H7 (cell line): Measurements from ENCODE around the gene GDF11. TPM values are rescaled to one million over a fixed set of nuclear protein-coding genes. Genes with fewer than 3 reads are reported as not detected.

Experiments
- total RNA-seq: library from RNA; depleted of rRNA; stranded (reverse); fragments of >200 nt; shearing (Covaris generic); gene quantifications from 2 replicates; pipeline ENCODE4 v1.2.3, GENCODE V29; 2014; rRNA removed

Gene GDF11
- total RNA-seq, 1 experiment from 2014 or later, result 11.1 TPM

Other genes with a start within 250 kb of the GDF11 start
- gene OR6C4, start 193.5 kb upstream of the GDF11 start, total RNA-seq, result not detected in 2 replicates
- gene OR2AP1, start 170.7 kb upstream of the GDF11 start, total RNA-seq, result not detected in 2 replicates
- not detected in 2 replicates for gene OR10P1, start 106.2 kb upstream of the GDF11 start, total RNA-seq
- gene ITGA7, start 35.2 kb upstream of the GDF11 start, total RNA-seq, result 38.0 and 46.1 TPM in 2 replicates
- 59.6 and 76.9 TPM in 2 replicates for gene BLOC1S1, start 27.1 kb upstream of the GDF11 start, total RNA-seq
- gene RDH5, start 22.7 kb upstream of the GDF11 start, total RNA-seq, result 2.1 and 4.2 TPM in 2 replicates
- 314 and 321 TPM in 2 replicates for gene CD63, start 14.1 kb upstream of the GDF11 start, total RNA-seq
- 99.1 and 119 TPM in 2 replicates for gene SARNP, start 74.6 kb downstream of the GDF11 start, total RNA-seq
- 10.6 and 18.3 TPM in 2 replicates for gene ORMDL2, start 74.9 kb downstream of the GDF11 start, total RNA-seq
- 30.1 and 35.1 TPM in 2 replicates for gene DNAJC14, start 86.5 kb downstream of the GDF11 start, total RNA-seq
- gene MMP19, start 99.8 kb downstream of the GDF11 start, total RNA-seq, result 1.1 and 1.4 TPM in 2 replicates
- 94.2 and 97.8 TPM in 2 replicates for gene PYM1, start 184.8 kb downstream of the GDF11 start, total RNA-seq
- 7.9 and 10.9 TPM in 2 replicates for gene DGKA, start 188.0 kb downstream of the GDF11 start, total RNA-seq
- 28.4 and 38.1 TPM in 2 replicates for gene PMEL, start 222.9 kb downstream of the GDF11 start, total RNA-seq
- gene CDK2, start 223.7 kb downstream of the GDF11 start, total RNA-seq, result 63.3 and 68.0 TPM in 2 replicates
- 52.1 and 52.4 TPM in 2 replicates for gene RAB5B, start 231.0 kb downstream of the GDF11 start, total RNA-seq